H1 (cell line): ENCODE results near the gene ARHGAP18. TPM values are rescaled to one million over a fixed set of nuclear protein-coding genes. Genes with fewer than 3 reads are reported as not detected.

ENCODE experiments used
- CTCF ChIA-PET: fragments of 300-600 bp; sonication (Branson Sonifier 250); formaldehyde crosslinking; loops from one replicate; lab custom pipeline; 2021; ENCODE audit not compliant: partially characterized antibody; lab: Charles Lee
- POLR2A ChIA-PET: fragments of 300-600 bp; sonication (Branson Sonifier 250); formaldehyde crosslinking; loops from one replicate; lab custom pipeline; 2021; ENCODE audit warnings: inconsistent platforms; ENCODE audit not compliant: partially characterized antibody; lab: Charles Lee
- DNase-seq, 2 experiments: peaks; one replicate each; pipeline versions ENCODE4 v3.0.0 to v3.0.0-alpha.2; 2010 to 2022; ENCODE audit warnings: low spot score in 2 of 2, low read depth in 1 of 2, mixed read lengths in 1 of 2
- FAIRE-seq: peaks from 2 replicates; lab custom pipeline; 2011; peaks lifted over from hg19 to GRCh38; lab: Jason Lieb, UNC
- H2AFZ ChIP-seq: 2 replicates; pipeline ENCODE4 v1.8.1; 2012; ENCODE audit warnings: low read length, inconsistent platforms
- H2AK5ac ChIP-seq: 2 replicates; pipeline ENCODE4 v1.6.1; 2013; ENCODE audit warnings: low read depth, low read length
- H2BK120ac ChIP-seq: replicated peaks from 2 replicates; pipeline ENCODE3; 2013; ENCODE audit warnings: low read depth, low read length, inconsistent platforms
- H2BK12ac ChIP-seq: 2 replicates; pipeline ENCODE4 v1.6.1; 2013; ENCODE audit warnings: low read depth, low read length
- H2BK15ac ChIP-seq: 2 replicates; pipeline ENCODE4 v1.6.1; 2013; ENCODE audit warnings: low read length
- H2BK20ac ChIP-seq: 2 replicates; pipeline ENCODE4 v1.6.1; 2013; ENCODE audit warnings: low read length
- H2BK5ac ChIP-seq: 2 replicates; pipeline ENCODE4 v1.6.1; 2013; ENCODE audit warnings: low read depth, low read length
- H3K14ac ChIP-seq: 2 replicates; pipeline ENCODE4 v1.6.1; 2013; ENCODE audit warnings: inconsistent platforms; ENCODE audit not compliant: insufficient read length
- H3K18ac ChIP-seq: 2 replicates; pipeline ENCODE4 v1.6.1; 2013; ENCODE audit warnings: low read length; ENCODE audit errors: extremely low read depth
- H3K23ac ChIP-seq: 2 replicates; pipeline ENCODE4 v1.6.1; 2013; ENCODE audit warnings: inconsistent platforms; ENCODE audit not compliant: insufficient read length
- H3K23me2 ChIP-seq: 2 replicates; pipeline ENCODE4 v1.6.1; 2013; ENCODE audit warnings: low read depth, low read length
- H3K27ac ChIP-seq: 2 replicates; pipeline ENCODE4 v1.6.1; 2011; ENCODE audit warnings: low read depth, low read length, inconsistent platforms
- H3K27me3 ChIP-seq, 4 experiments: replicated peaks in 1 of 4; 1 replicate in 1 of 4; 2 replicates in 3 of 4; pipeline versions ENCODE4 v1.6.1 to v1.8.1; 2011 to 2013; ENCODE audit warnings: low read length in 3 of 4, mild to moderate bottlenecking in 3 of 4, inconsistent platforms in 2 of 4, mixed read lengths in 2 of 4, moderate library complexity in 1 of 4; ENCODE audit not compliant: control insufficient read depth in 3 of 4, insufficient read depth in 3 of 4; ENCODE audit errors: extremely low read depth in 1 of 4
- H3K36me3 ChIP-seq, 4 experiments: 2 replicates each; pipeline versions ENCODE4 v1.6.1 to v1.8.1; 2011 to 2013; ENCODE audit warnings: mild to moderate bottlenecking in 4 of 4, low read length in 3 of 4, moderate library complexity in 2 of 4, control low read depth in 1 of 4, inconsistent platforms in 1 of 4; ENCODE audit not compliant: insufficient read depth in 4 of 4, control insufficient read depth in 2 of 4
- H3K4ac ChIP-seq: replicated peaks from 2 replicates; pipeline ENCODE3; 2013; ENCODE audit warnings: low read length, low read depth, mixed read lengths, inconsistent platforms; ENCODE audit not compliant: insufficient read length
- H3K4me1 ChIP-seq, 4 experiments: replicated peaks in 1 of 4; 1 replicate in 1 of 4; 2 replicates in 3 of 4; pipeline versions ENCODE4 v1.6.1 to v1.8.1; 2011 to 2013; ENCODE audit warnings: low read length in 3 of 4, inconsistent platforms in 2 of 4, mixed read lengths in 1 of 4; ENCODE audit not compliant: insufficient read depth in 4 of 4, control insufficient read depth in 3 of 4
- H3K4me2 ChIP-seq, 2 experiments: 2 replicates each; pipeline versions ENCODE4 v1.6.1 to v1.8.1; 2011 to 2013; ENCODE audit warnings: low read depth in 2 of 2, low read length in 2 of 2, control low read depth in 1 of 2, inconsistent platforms in 1 of 2, mild to moderate bottlenecking in 1 of 2; ENCODE audit not compliant: insufficient read depth in 1 of 2
- H3K4me3 ChIP-seq, 4 experiments: fragments of 200-600, 300-600 bp in 1 of 4; sonication (generic), shearing (Covaris generic), sonication (Bioruptor Twin) in 1 of 4; 2 replicates each; pipeline versions ENCODE4 v1.5.1 to v1.8.1; 2011 to 2016; ENCODE audit warnings: low read length in 4 of 4, low read depth in 3 of 4, control low read depth in 2 of 4, inconsistent platforms in 2 of 4, mild to moderate bottlenecking in 2 of 4, mixed read lengths in 1 of 4, moderate library complexity in 1 of 4; ENCODE audit not compliant: insufficient read depth in 2 of 4; ENCODE audit errors: extremely low read depth in 1 of 4
- H3K56ac ChIP-seq: replicated peaks from 2 replicates; pipeline ENCODE3; 2013; ENCODE audit warnings: low read depth, mild to moderate bottlenecking, mixed read lengths, low read length, inconsistent platforms; ENCODE audit not compliant: insufficient read length
- H3K79me1 ChIP-seq: 2 replicates; pipeline ENCODE4 v1.6.1; 2013; ENCODE audit warnings: low read depth, low read length, control low read depth
- H3K79me2 ChIP-seq, 2 experiments: 2 replicates each; pipeline versions ENCODE4 v1.6.1 to v1.8.1; 2012 to 2013; ENCODE audit warnings: low read length in 2 of 2, mild to moderate bottlenecking in 2 of 2, inconsistent platforms in 1 of 2; ENCODE audit not compliant: insufficient read depth in 2 of 2, control insufficient read depth in 1 of 2
- H3K9ac ChIP-seq, 4 experiments: replicated peaks in 1 of 4; 1 replicate in 1 of 4; 2 replicates in 3 of 4; pipeline versions ENCODE4 v1.6.1 to v1.8.1; 2011 to 2013; ENCODE audit warnings: low read depth in 3 of 4, low read length in 3 of 4, control low read depth in 2 of 4, mild to moderate bottlenecking in 2 of 4, moderate library complexity in 2 of 4, inconsistent platforms in 1 of 4; ENCODE audit errors: extremely low read depth in 1 of 4
- H3K9me3 ChIP-seq, 2 experiments: 2 replicates each; pipeline versions ENCODE4 v1.6.1 to v1.8.1; 2012 to 2013; ENCODE audit warnings: mild to moderate bottlenecking in 2 of 2, moderate library complexity in 2 of 2, control low read depth in 1 of 2, inconsistent platforms in 1 of 2, low read depth in 1 of 2, low read length in 1 of 2, mixed read lengths in 1 of 2; ENCODE audit not compliant: insufficient read depth in 2 of 2
- H4K20me1 ChIP-seq, 2 experiments: replicated peaks in 1 of 2; 2 replicates each; pipeline versions ENCODE3 to v1.8.1; 2011 to 2013; ENCODE audit warnings: inconsistent platforms in 2 of 2, low read length in 2 of 2, mild to moderate bottlenecking in 1 of 2; ENCODE audit not compliant: insufficient read depth in 2 of 2, control insufficient read depth in 1 of 2
- H4K5ac ChIP-seq: 2 replicates; pipeline ENCODE4 v1.6.1; 2013; ENCODE audit warnings: low read length, low read depth, mixed read lengths, inconsistent platforms; ENCODE audit not compliant: insufficient read length
- H4K8ac ChIP-seq: 2 replicates; pipeline ENCODE4 v1.8.0; 2013; ENCODE audit warnings: mild to moderate bottlenecking, moderate library complexity, low read length, inconsistent platforms; ENCODE audit not compliant: insufficient read depth; ENCODE audit errors: extremely low read depth
- H4K91ac ChIP-seq: replicated peaks from 2 replicates; pipeline ENCODE3; 2013; ENCODE audit warnings: low read length, mixed read lengths, inconsistent platforms; ENCODE audit not compliant: insufficient read length
- ASH2L ChIP-seq: fragments of 200-600, 300-600 bp; sonication (generic); IDR thresholded peaks from one replicate; pipeline ENCODE4 v1.7.1; 2017; ENCODE audit warnings: low read length
- BCL11A ChIP-seq, 2 experiments: IDR thresholded peaks; one replicate each; pipeline ENCODE4 v1.6.1; 2011; ENCODE audit warnings: low read depth in 2 of 2, low read length in 2 of 2, mild to moderate bottlenecking in 2 of 2
- BRCA1 ChIP-seq: IDR thresholded peaks from 2 replicates; pipeline ENCODE4 v1.6.1; 2012; ENCODE audit warnings: low read depth, low read length, improper control_type of control experiment
- CEBPB ChIP-seq: IDR thresholded peaks from 2 replicates; pipeline ENCODE4 v1.6.1; 2012; ENCODE audit warnings: low read depth, low read length
- CTBP2 ChIP-seq: IDR thresholded peaks from 2 replicates; pipeline ENCODE4 v1.7.0; 2011; ENCODE audit warnings: borderline replicate concordance, mild to moderate bottlenecking, moderate library complexity, mixed read lengths, low read length; ENCODE audit not compliant: insufficient read depth, insufficient read length
- EZH2 ChIP-seq: fragments of 200-600 bp; sonication (generic); IDR thresholded peaks from 2 replicates; pipeline ENCODE4 v1.7.1; 2012; ENCODE audit warnings: low read depth, mild to moderate bottlenecking, moderate library complexity, low read length, inconsistent platforms; ENCODE audit not compliant: severe bottlenecking
- GTF2F1 ChIP-seq: IDR thresholded peaks from 2 replicates; pipeline ENCODE4 v1.6.1; 2012; ENCODE audit warnings: low read depth, low read length, improper control_type of control experiment, borderline replicate concordance
- KDM1A ChIP-seq: fragments of 200-600, 300-600 bp; sonication (generic); IDR thresholded peaks from 2 replicates; pipeline ENCODE4 v1.7.1; 2016; ENCODE audit warnings: mild to moderate bottlenecking, low read length, borderline replicate concordance
- RFX5 ChIP-seq: IDR thresholded peaks from 2 replicates; pipeline ENCODE4 v1.6.1; 2011; ENCODE audit warnings: low read depth, low read length, improper control_type of control experiment, borderline replicate concordance
- SIX5 ChIP-seq: IDR thresholded peaks from 2 replicates; pipeline ENCODE4 v1.6.1; 2011; ENCODE audit warnings: mild to moderate bottlenecking, low read depth, low read length
- TAF7 ChIP-seq: optimal IDR thresholded peaks from 2 replicates; pipeline ENCODE3; 2011; ENCODE audit warnings: low read depth, mild to moderate bottlenecking, inconsistent platforms, low read length, moderate library complexity, borderline replicate concordance
- TEAD4 ChIP-seq: IDR thresholded peaks from 2 replicates; pipeline ENCODE4 v1.6.1; 2012; ENCODE audit warnings: low read depth, low read length, inconsistent platforms, mixed read lengths
- WGBS, 2 experiments: shearing (Covaris generic) in 1 of 2; methylation state at CpG; one replicate each; pipeline versions ENCODE4 v1.1.6 to v1.1.7; 2013 to 2015; ENCODE audit warnings: low lambda C conversion rate in 2 of 2, mixed read lengths in 2 of 2, inconsistent platforms in 1 of 2, low coverage in 1 of 2, missing lambda C conversion rate in 1 of 2; ENCODE audit not compliant: insufficient replicate concordance in 2 of 2, insufficient coverage in 1 of 2, insufficient read length in 1 of 2; ENCODE audit errors: extremely low coverage in 1 of 2, missing lambda C conversion rate in 1 of 2; 5-methylcytosine and 5-hydroxymethylcytosine counted together
- polyA plus RNA-seq, 7 experiments: library from polyadenylated mRNA; depleted of rRNA in 3 of 7; stranded (reverse) in 5 of 7; unstranded in 2 of 7; fragments of >200 nt in 5 of 7; fragments of 200-250 nt in 2 of 7; gene quantifications; 1 replicate in 5 of 7; 2 replicates in 1 of 7; 4 replicates in 1 of 7; pipeline versions ENCODE4 v1.2.1 to v1.2.3, GENCODE V29; 2011 to 2013; ENCODE audit warnings: missing spikeins in 2 of 7, mixed read lengths in 2 of 7
- total RNA-seq: library from RNA; stranded (reverse); fragmentation: NEBNext Ultra II Directional; extraction: Animal tissue kit (Norgen Biotek cat#: 25700); gene quantifications from 2 replicates; pipeline ENCODE4 v1.2.1, GENCODE V29; 2021
- TF ChIP-seq, protein P1 (sequence below): IDR thresholded peaks from 2 replicates; pipeline ENCODE4 v1.6.1; 2012; ENCODE audit warnings: inconsistent platforms

ARHGAP18 gene
- total and polyA plus RNA-seq, 2 of the 8 experiments (the other 6 are each of a cell fraction or from before 2014, with no cell fraction given) = 0.83 to 4.5 TPM

GRCh38 chr6:129645830-129646579, 64.0 kb downstream of the ARHGAP18 start:
- POLR2A ChIA-PET = no interaction called here
- TF ChIP-seq SIX5 = no peak
- TF ChIP-seq BRCA1 = no peak
- no peak for TF ChIP-seq TAF7
- TF ChIP-seq EZH2 = no peak
- no peak for TF ChIP-seq CTBP2
- TF ChIP-seq KDM1A = no peak
- TF ChIP-seq RFX5 = no peak
- TF ChIP-seq, protein P1, sequence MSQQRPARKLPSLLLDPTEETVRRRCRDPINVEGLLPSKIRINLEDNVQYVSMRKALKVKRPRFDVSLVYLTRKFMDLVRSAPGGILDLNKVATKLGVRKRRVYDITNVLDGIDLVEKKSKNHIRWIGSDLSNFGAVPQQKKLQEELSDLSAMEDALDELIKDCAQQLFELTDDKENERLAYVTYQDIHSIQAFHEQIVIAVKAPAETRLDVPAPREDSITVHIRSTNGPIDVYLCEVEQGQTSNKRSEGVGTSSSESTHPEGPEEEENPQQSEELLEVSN = no peak
- no peak for TF ChIP-seq ASH2L
- TF ChIP-seq GTF2F1 = no peak
- no peak for TF ChIP-seq CEBPB
- TF ChIP-seq BCL11A (IDR thresholded peaks at IDR 0.05; ENCODE audit: low read depth in 2 of 2, low read length in 2 of 2) = no peak
- no peak for TF ChIP-seq TEAD4

More at GRCh38 chr6:129645830-129646579, 64.0 kb downstream of the ARHGAP18 start:
- Histone ChIP-seq H3K9me3 (no peaks in the 10 kb centered on the region), H3K4ac (no peak overlapping the region), H3K23ac (no peak overlapping the region), H3K79me2 (no peaks in the 10 kb centered on the region), H2BK20ac (no peak overlapping the region), H4K8ac (no peak overlapping the region), H3K27me3 (no peaks in the 10 kb centered on the region), H4K20me1 (no peaks in the 10 kb centered on the region), H2BK120ac (no peak overlapping the region), H2BK12ac (no peak overlapping the region), H3K23me2 (no peaks in the 10 kb centered on the region), H3K4me3 (no peak overlapping the region), H2AK5ac (no peak overlapping the region), H3K79me1 (no peaks in the 10 kb centered on the region), H3K56ac (no peak overlapping the region), H3K18ac (no peak overlapping the region), H4K91ac (no peak overlapping the region), H2BK5ac (no peak overlapping the region), H3K36me3 (no peaks in the 10 kb centered on the region), H3K4me1 (peaks cover 0 to 6% (median 0%) of the 10 kb centered on the region in 4 experiments; a peak in 3 of 7 replicates), H3K27ac (no peak overlapping the region), H3K14ac (no peak overlapping the region), H3K4me2 (no peak overlapping the region), H2AFZ (no peak overlapping the region), H4K5ac (no peak overlapping the region), H3K9ac (no peak overlapping the region), H2BK15ac (no peak overlapping the region)
- FAIRE-seq (no peak), DNase-seq (no peak)
- WGBS, 2 experiments = 94% methylated on average over 3 of the region's 3 CpGs; no CpG with 5 or more reads in 1 of the 2 experiments
- CTCF ChIA-PET = interaction anchor here (0.7 to 1.5 kb wide), 2 partner anchors 25 to 146 kb away, joined by 3 read pairs; no protein-coding TSS in a partner anchor
